ENCODE measurements around the gene FAM83G. TPM values are rescaled to one million over a fixed set of nuclear protein-coding genes. Genes with fewer than 3 reads are reported as not detected.
A peak's percentile ranks its signal among the peaks of the same experiment; 100 is the strongest.

FAM83G gene
- total and polyA plus RNA-seq, 8 donors, result 2.9 to 12.1 (median 3.6) TPM

- Histone ChIP-seq H3K36me3 (peaks cover 0 to 14% of the 10 kb centered on the region in 2 donors), H3K27ac (no peak overlapping the region), H3K4me3 (no peak overlapping the region), H3K9me3 (peaks cover 0 to 14% of the 10 kb centered on the region in 2 donors), H3K27me3 (no peaks in the 10 kb centered on the region), H3K4me1 (peaks cover 0 to 12% of the 10 kb centered on the region in 2 donors)
- ATAC-seq (no peak), DNase-seq (peak in 2 of 4 donors; percentile 45 to 60)
- intact Hi-C loops (cut with DNase I), result no loop called here
- TF ChIP-seq, protein P1, sequence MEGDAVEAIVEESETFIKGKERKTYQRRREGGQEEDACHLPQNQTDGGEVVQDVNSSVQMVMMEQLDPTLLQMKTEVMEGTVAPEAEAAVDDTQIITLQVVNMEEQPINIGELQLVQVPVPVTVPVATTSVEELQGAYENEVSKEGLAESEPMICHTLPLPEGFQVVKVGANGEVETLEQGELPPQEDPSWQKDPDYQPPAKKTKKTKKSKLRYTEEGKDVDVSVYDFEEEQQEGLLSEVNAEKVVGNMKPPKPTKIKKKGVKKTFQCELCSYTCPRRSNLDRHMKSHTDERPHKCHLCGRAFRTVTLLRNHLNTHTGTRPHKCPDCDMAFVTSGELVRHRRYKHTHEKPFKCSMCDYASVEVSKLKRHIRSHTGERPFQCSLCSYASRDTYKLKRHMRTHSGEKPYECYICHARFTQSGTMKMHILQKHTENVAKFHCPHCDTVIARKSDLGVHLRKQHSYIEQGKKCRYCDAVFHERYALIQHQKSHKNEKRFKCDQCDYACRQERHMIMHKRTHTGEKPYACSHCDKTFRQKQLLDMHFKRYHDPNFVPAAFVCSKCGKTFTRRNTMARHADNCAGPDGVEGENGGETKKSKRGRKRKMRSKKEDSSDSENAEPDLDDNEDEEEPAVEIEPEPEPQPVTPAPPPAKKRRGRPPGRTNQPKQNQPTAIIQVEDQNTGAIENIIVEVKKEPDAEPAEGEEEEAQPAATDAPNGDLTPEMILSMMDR (IDR thresholded peaks at IDR 0.05), result no peak
Observed at GRCh38 chr17:18993905-18994526, 10.5 kb downstream of the FAM83G start.

GRCh38 chr17:18992454-18993130, 12.0 kb downstream of the FAM83G start:
- Histone ChIP-seq H3K27ac (no peak overlapping the region), H3K36me3 (peaks cover 0 to 8% of the 10 kb centered on the region in 2 donors), H3K4me3 (no peak overlapping the region), H3K27me3 (no peaks in the 10 kb centered on the region), H3K9me3 (peaks cover 0 to 14% of the 10 kb centered on the region in 2 donors), H3K4me1 (peaks cover 0 to 16% of the 10 kb centered on the region in 2 donors)
- intact Hi-C loops (cut with DNase I), result no loop called here
- peak in 1 of 4 donors; percentile 59 for DNase-seq
- peak; percentile 73 for ATAC-seq
- TF ChIP-seq, protein P1 (IDR thresholded peaks at IDR 0.05), result no peak

GRCh38 chr17:18991531-18992315, 12.8 kb downstream of the FAM83G start:
- Histone ChIP-seq H3K36me3 (peaks cover 0 to 3% of the 10 kb centered on the region in 2 donors), H3K27me3 (no peaks in the 10 kb centered on the region), H3K4me1 (peaks cover 0 to 16% of the 10 kb centered on the region in 2 donors), H3K9me3 (peaks cover 0 to 14% of the 10 kb centered on the region in 2 donors), H3K27ac (no peak overlapping the region), H3K4me3 (no peak overlapping the region)
- DNase-seq (no peak), ATAC-seq (no peak)
- intact Hi-C loops (cut with DNase I), result no loop called here
- TF ChIP-seq, protein P1 (IDR thresholded peaks at IDR 0.05), result no peak

GRCh38 chr17:18990331-18990730, 14.2 kb downstream of the FAM83G start:
- no peak for ATAC-seq
- Histone ChIP-seq H3K4me1 (peaks cover 0 to 16% of the 10 kb centered on the region in 2 donors), H3K27me3 (no peaks in the 10 kb centered on the region), H3K4me3 (no peak overlapping the region), H3K9me3 (peaks cover 0 to 5% of the 10 kb centered on the region in 2 donors), H3K36me3 (peaks cover 0 to 9% of the 10 kb centered on the region in 2 donors), H3K27ac (no peak overlapping the region)
- DNase-seq, result peak in 1 of 4 donors; percentile 54
- intact Hi-C loops (cut with DNase I), result no loop called here
- TF ChIP-seq, protein P1 (IDR thresholded peaks at IDR 0.05), result no peak

All from left lung (tissue), 10 donors.